H1 (cell line): ENCODE results near the gene CPNE4. TPM values are rescaled to one million over a fixed set of nuclear protein-coding genes. Genes with fewer than 3 reads are reported as not detected.

Source experiments
- CTCF ChIA-PET: fragments of 300-600 bp; sonication (Branson Sonifier 250); formaldehyde crosslinking; loops from one replicate; lab custom pipeline; 2021; ENCODE audit not compliant: partially characterized antibody; lab: Charles Lee
- POLR2A ChIA-PET: fragments of 300-600 bp; sonication (Branson Sonifier 250); formaldehyde crosslinking; loops from one replicate; lab custom pipeline; 2021; ENCODE audit warnings: inconsistent platforms; ENCODE audit not compliant: partially characterized antibody; lab: Charles Lee
- DNase-seq, 2 experiments: peaks; one replicate each; pipeline versions ENCODE4 v3.0.0 to v3.0.0-alpha.2; 2010 to 2022; ENCODE audit warnings: low spot score in 2 of 2, low read depth in 1 of 2, mixed read lengths in 1 of 2
- FAIRE-seq: peaks from 2 replicates; lab custom pipeline; 2011; peaks lifted over from hg19 to GRCh38; lab: Jason Lieb, UNC
- H2AFZ ChIP-seq: 2 replicates; pipeline ENCODE4 v1.8.1; 2012; ENCODE audit warnings: low read length, inconsistent platforms
- H2AK5ac ChIP-seq: 2 replicates; pipeline ENCODE4 v1.6.1; 2013; ENCODE audit warnings: low read depth, low read length
- H2BK120ac ChIP-seq: replicated peaks from 2 replicates; pipeline ENCODE3; 2013; ENCODE audit warnings: low read depth, low read length, inconsistent platforms
- H2BK12ac ChIP-seq: 2 replicates; pipeline ENCODE4 v1.6.1; 2013; ENCODE audit warnings: low read depth, low read length
- H2BK15ac ChIP-seq: 2 replicates; pipeline ENCODE4 v1.6.1; 2013; ENCODE audit warnings: low read length
- H2BK20ac ChIP-seq: 2 replicates; pipeline ENCODE4 v1.6.1; 2013; ENCODE audit warnings: low read length
- H2BK5ac ChIP-seq: 2 replicates; pipeline ENCODE4 v1.6.1; 2013; ENCODE audit warnings: low read depth, low read length
- H3K14ac ChIP-seq: 2 replicates; pipeline ENCODE4 v1.6.1; 2013; ENCODE audit warnings: inconsistent platforms; ENCODE audit not compliant: insufficient read length
- H3K18ac ChIP-seq: 2 replicates; pipeline ENCODE4 v1.6.1; 2013; ENCODE audit warnings: low read length; ENCODE audit errors: extremely low read depth
- H3K23ac ChIP-seq: 2 replicates; pipeline ENCODE4 v1.6.1; 2013; ENCODE audit warnings: inconsistent platforms; ENCODE audit not compliant: insufficient read length
- H3K23me2 ChIP-seq: 2 replicates; pipeline ENCODE4 v1.6.1; 2013; ENCODE audit warnings: low read depth, low read length
- H3K27ac ChIP-seq: 2 replicates; pipeline ENCODE4 v1.6.1; 2011; ENCODE audit warnings: low read depth, low read length, inconsistent platforms
- H3K27me3 ChIP-seq, 4 experiments: replicated peaks in 1 of 4; 1 replicate in 1 of 4; 2 replicates in 3 of 4; pipeline versions ENCODE4 v1.6.1 to v1.8.1; 2011 to 2013; ENCODE audit warnings: low read length in 3 of 4, mild to moderate bottlenecking in 3 of 4, inconsistent platforms in 2 of 4, mixed read lengths in 2 of 4, moderate library complexity in 1 of 4; ENCODE audit not compliant: control insufficient read depth in 3 of 4, insufficient read depth in 3 of 4; ENCODE audit errors: extremely low read depth in 1 of 4
- H3K36me3 ChIP-seq, 4 experiments: 2 replicates each; pipeline versions ENCODE4 v1.6.1 to v1.8.1; 2011 to 2013; ENCODE audit warnings: mild to moderate bottlenecking in 4 of 4, low read length in 3 of 4, moderate library complexity in 2 of 4, control low read depth in 1 of 4, inconsistent platforms in 1 of 4; ENCODE audit not compliant: insufficient read depth in 4 of 4, control insufficient read depth in 2 of 4
- H3K4ac ChIP-seq: replicated peaks from 2 replicates; pipeline ENCODE3; 2013; ENCODE audit warnings: low read length, low read depth, mixed read lengths, inconsistent platforms; ENCODE audit not compliant: insufficient read length
- H3K4me1 ChIP-seq, 4 experiments: replicated peaks in 1 of 4; 1 replicate in 1 of 4; 2 replicates in 3 of 4; pipeline versions ENCODE4 v1.6.1 to v1.8.1; 2011 to 2013; ENCODE audit warnings: low read length in 3 of 4, inconsistent platforms in 2 of 4, mixed read lengths in 1 of 4; ENCODE audit not compliant: insufficient read depth in 4 of 4, control insufficient read depth in 3 of 4
- H3K4me2 ChIP-seq, 2 experiments: 2 replicates each; pipeline versions ENCODE4 v1.6.1 to v1.8.1; 2011 to 2013; ENCODE audit warnings: low read depth in 2 of 2, low read length in 2 of 2, control low read depth in 1 of 2, inconsistent platforms in 1 of 2, mild to moderate bottlenecking in 1 of 2; ENCODE audit not compliant: insufficient read depth in 1 of 2
- H3K4me3 ChIP-seq, 4 experiments: fragments of 200-600, 300-600 bp in 1 of 4; sonication (generic), shearing (Covaris generic), sonication (Bioruptor Twin) in 1 of 4; 2 replicates each; pipeline versions ENCODE4 v1.5.1 to v1.8.1; 2011 to 2016; ENCODE audit warnings: low read length in 4 of 4, low read depth in 3 of 4, control low read depth in 2 of 4, inconsistent platforms in 2 of 4, mild to moderate bottlenecking in 2 of 4, mixed read lengths in 1 of 4, moderate library complexity in 1 of 4; ENCODE audit not compliant: insufficient read depth in 2 of 4; ENCODE audit errors: extremely low read depth in 1 of 4
- H3K56ac ChIP-seq: replicated peaks from 2 replicates; pipeline ENCODE3; 2013; ENCODE audit warnings: low read depth, mild to moderate bottlenecking, mixed read lengths, low read length, inconsistent platforms; ENCODE audit not compliant: insufficient read length
- H3K79me1 ChIP-seq: 2 replicates; pipeline ENCODE4 v1.6.1; 2013; ENCODE audit warnings: low read depth, low read length, control low read depth
- H3K79me2 ChIP-seq, 2 experiments: 2 replicates each; pipeline versions ENCODE4 v1.6.1 to v1.8.1; 2012 to 2013; ENCODE audit warnings: low read length in 2 of 2, mild to moderate bottlenecking in 2 of 2, inconsistent platforms in 1 of 2; ENCODE audit not compliant: insufficient read depth in 2 of 2, control insufficient read depth in 1 of 2
- H3K9ac ChIP-seq, 4 experiments: replicated peaks in 1 of 4; 1 replicate in 1 of 4; 2 replicates in 3 of 4; pipeline versions ENCODE4 v1.6.1 to v1.8.1; 2011 to 2013; ENCODE audit warnings: low read depth in 3 of 4, low read length in 3 of 4, control low read depth in 2 of 4, mild to moderate bottlenecking in 2 of 4, moderate library complexity in 2 of 4, inconsistent platforms in 1 of 4; ENCODE audit errors: extremely low read depth in 1 of 4
- H3K9me3 ChIP-seq, 2 experiments: 2 replicates each; pipeline versions ENCODE4 v1.6.1 to v1.8.1; 2012 to 2013; ENCODE audit warnings: mild to moderate bottlenecking in 2 of 2, moderate library complexity in 2 of 2, control low read depth in 1 of 2, inconsistent platforms in 1 of 2, low read depth in 1 of 2, low read length in 1 of 2, mixed read lengths in 1 of 2; ENCODE audit not compliant: insufficient read depth in 2 of 2
- H4K20me1 ChIP-seq, 2 experiments: replicated peaks in 1 of 2; 2 replicates each; pipeline versions ENCODE3 to v1.8.1; 2011 to 2013; ENCODE audit warnings: inconsistent platforms in 2 of 2, low read length in 2 of 2, mild to moderate bottlenecking in 1 of 2; ENCODE audit not compliant: insufficient read depth in 2 of 2, control insufficient read depth in 1 of 2
- H4K5ac ChIP-seq: 2 replicates; pipeline ENCODE4 v1.6.1; 2013; ENCODE audit warnings: low read length, low read depth, mixed read lengths, inconsistent platforms; ENCODE audit not compliant: insufficient read length
- H4K8ac ChIP-seq: 2 replicates; pipeline ENCODE4 v1.8.0; 2013; ENCODE audit warnings: mild to moderate bottlenecking, moderate library complexity, low read length, inconsistent platforms; ENCODE audit not compliant: insufficient read depth; ENCODE audit errors: extremely low read depth
- H4K91ac ChIP-seq: replicated peaks from 2 replicates; pipeline ENCODE3; 2013; ENCODE audit warnings: low read length, mixed read lengths, inconsistent platforms; ENCODE audit not compliant: insufficient read length
- ATF2 ChIP-seq: IDR thresholded peaks from 2 replicates; pipeline ENCODE4 v1.6.1; 2012; ENCODE audit warnings: low read length, inconsistent platforms
- CTBP2 ChIP-seq: IDR thresholded peaks from 2 replicates; pipeline ENCODE4 v1.7.0; 2011; ENCODE audit warnings: borderline replicate concordance, mild to moderate bottlenecking, moderate library complexity, mixed read lengths, low read length; ENCODE audit not compliant: insufficient read depth, insufficient read length
- EZH2 ChIP-seq: fragments of 200-600 bp; sonication (generic); IDR thresholded peaks from 2 replicates; pipeline ENCODE4 v1.7.1; 2012; ENCODE audit warnings: low read depth, mild to moderate bottlenecking, moderate library complexity, low read length, inconsistent platforms; ENCODE audit not compliant: severe bottlenecking
- FOSL1 ChIP-seq: IDR thresholded peaks from 2 replicates; pipeline ENCODE4 v1.6.1; 2011; ENCODE audit warnings: mild to moderate bottlenecking, low read depth, low read length, moderate library complexity; ENCODE audit not compliant: insufficient read depth
- HDAC6 ChIP-seq: IDR thresholded peaks from one replicate; pipeline ENCODE4 v1.7.1; 2012; ENCODE audit warnings: low read depth, mild to moderate bottlenecking, inconsistent platforms, low read length, moderate library complexity
- KDM5A ChIP-seq: fragments of 200-600 bp; IDR thresholded peaks from 2 replicates; pipeline ENCODE4 v1.7.1; 2012; ENCODE audit warnings: mild to moderate bottlenecking, low read length, inconsistent platforms, mixed read lengths
- NANOG ChIP-seq: IDR thresholded peaks from 2 replicates; pipeline ENCODE4 v1.6.1; 2011; ENCODE audit warnings: low read length, low read depth, mild to moderate bottlenecking, inconsistent platforms; ENCODE audit not compliant: insufficient read depth, poor library complexity, severe bottlenecking
- NRF1 ChIP-seq: IDR thresholded peaks from 2 replicates; pipeline ENCODE4 v1.6.1; 2011; ENCODE audit warnings: mild to moderate bottlenecking, low read depth, low read length, improper control_type of control experiment
- POU5F1 ChIP-seq: IDR thresholded peaks from 2 replicates; pipeline ENCODE4 v1.6.1; 2011; ENCODE audit warnings: low read depth, mild to moderate bottlenecking, low read length, moderate library complexity
- SP1 ChIP-seq: IDR thresholded peaks from 2 replicates; pipeline ENCODE4 v1.6.1; 2011; ENCODE audit warnings: low read depth, low read length
- TAF7 ChIP-seq: optimal IDR thresholded peaks from 2 replicates; pipeline ENCODE3; 2011; ENCODE audit warnings: low read depth, mild to moderate bottlenecking, inconsistent platforms, low read length, moderate library complexity, borderline replicate concordance
- TEAD4 ChIP-seq: IDR thresholded peaks from 2 replicates; pipeline ENCODE4 v1.6.1; 2012; ENCODE audit warnings: low read depth, low read length, inconsistent platforms, mixed read lengths
- WGBS, 2 experiments: shearing (Covaris generic) in 1 of 2; methylation state at CpG; one replicate each; pipeline versions ENCODE4 v1.1.6 to v1.1.7; 2013 to 2015; ENCODE audit warnings: low lambda C conversion rate in 2 of 2, mixed read lengths in 2 of 2, inconsistent platforms in 1 of 2, low coverage in 1 of 2, missing lambda C conversion rate in 1 of 2; ENCODE audit not compliant: insufficient replicate concordance in 2 of 2, insufficient coverage in 1 of 2, insufficient read length in 1 of 2; ENCODE audit errors: extremely low coverage in 1 of 2, missing lambda C conversion rate in 1 of 2; 5-methylcytosine and 5-hydroxymethylcytosine counted together
- polyA plus RNA-seq, 7 experiments: library from polyadenylated mRNA; depleted of rRNA in 3 of 7; stranded (reverse) in 5 of 7; unstranded in 2 of 7; fragments of >200 nt in 5 of 7; fragments of 200-250 nt in 2 of 7; gene quantifications; 1 replicate in 5 of 7; 2 replicates in 1 of 7; 4 replicates in 1 of 7; pipeline versions ENCODE4 v1.2.1 to v1.2.3, GENCODE V29; 2011 to 2013; ENCODE audit warnings: missing spikeins in 2 of 7, mixed read lengths in 2 of 7
- total RNA-seq: library from RNA; stranded (reverse); fragmentation: NEBNext Ultra II Directional; extraction: Animal tissue kit (Norgen Biotek cat#: 25700); gene quantifications from 2 replicates; pipeline ENCODE4 v1.2.1, GENCODE V29; 2021

CPNE4 gene
- total and polyA plus RNA-seq, 2 of the 8 experiments (the other 6 are each of a cell fraction or from before 2014, with no cell fraction given), result 0.82 to 3.8 TPM

GRCh38 chr3:131821191-131821762, 213.5 kb downstream of the CPNE4 start:
- H3K4me1 ChIP-seq, result peaks cover 0 to 5% (median 2%) of the 10 kb centered on the region in 4 experiments; a peak in 2 of 7 replicates
- no peak overlapping the region for H2AFZ ChIP-seq
- H2BK120ac ChIP-seq, result no peak overlapping the region
- H3K14ac ChIP-seq, result no peak overlapping the region
- no peak overlapping the region for H2BK20ac ChIP-seq
- 89% methylated on average over 3 of the region's 3 CpGs; no CpG with 5 or more reads in 1 of the 2 experiments for WGBS, 2 experiments
- no peaks in the 10 kb centered on the region for H3K79me2 ChIP-seq
- H2BK12ac ChIP-seq, result no peak overlapping the region
- H4K91ac ChIP-seq, result no peak overlapping the region
- H3K27ac ChIP-seq, result no peak overlapping the region
- no peak overlapping the region for H4K5ac ChIP-seq
- H2BK5ac ChIP-seq, result no peak overlapping the region
- no peak overlapping the region for H4K8ac ChIP-seq
- H3K79me1 ChIP-seq, result no peaks in the 10 kb centered on the region
- H3K27me3 ChIP-seq, result no peaks in the 10 kb centered on the region
- no peak overlapping the region for H3K9ac ChIP-seq
- POLR2A ChIA-PET, result no interaction called here
- CTCF ChIA-PET, result no interaction called here
- H3K23me2 ChIP-seq, result no peaks in the 10 kb centered on the region; the same call in 1 of the 2 replicates
- DNase-seq, result no peak
- no peak overlapping the region for H3K56ac ChIP-seq
- FAIRE-seq, result no peak
- H2BK15ac ChIP-seq, result no peak overlapping the region
- H3K4me2 ChIP-seq, result no peak overlapping the region
- H3K18ac ChIP-seq, result no peak overlapping the region
- H3K23ac ChIP-seq, result no peak overlapping the region
- H4K20me1 ChIP-seq, result no peaks in the 10 kb centered on the region
- H3K4me3 ChIP-seq, result no peak overlapping the region
- no peaks in the 10 kb centered on the region for H3K9me3 ChIP-seq
- H3K4ac ChIP-seq, result no peak overlapping the region
- no peak overlapping the region for H2AK5ac ChIP-seq
- no peaks in the 10 kb centered on the region for H3K36me3 ChIP-seq
- no peak for TF ChIP-seq KDM5A
- TF ChIP-seq ATF2, result no peak
- no peak for TF ChIP-seq TAF7
- no peak for TF ChIP-seq SP1
- no peak for TF ChIP-seq POU5F1
- no peak for TF ChIP-seq HDAC6
- no peak for TF ChIP-seq NANOG
- no peak for TF ChIP-seq EZH2
- no peak for TF ChIP-seq NRF1
- TF ChIP-seq TEAD4, result no peak
- no peak for TF ChIP-seq FOSL1
- no peak for TF ChIP-seq CTBP2
